HEK293T (cell line): Measurements from ENCODE around the gene SAMMSON.

Source experiments
- CTCF ChIA-PET: fragments of 350-600 bp; formaldehyde crosslinking; extraction: SDS; loops from one replicate; lab custom pipeline; 2021; ENCODE audit warnings: antibody characterized with exemption, inconsistent platforms; lab: Yijun Ruan, JAX
- POLR2A ChIA-PET: fragments of 350-600 bp; formaldehyde crosslinking; extraction: SDS; loops from one replicate; lab custom pipeline; 2020; ENCODE audit warnings: antibody characterized with exemption, inconsistent platforms; lab: Yijun Ruan, JAX
- DNase-seq: peaks from one replicate; pipeline ENCODE4 v3.0.0; 2012; ENCODE audit warnings: mixed read lengths; ENCODE audit errors: extremely low spot score
- ARNT ChIP-seq: fragments of 450-650 bp; IDR thresholded peaks from 2 replicates; pipeline ENCODE4 v1.6.1; 2017; ENCODE audit warnings: mild to moderate bottlenecking
- BHLHE40 ChIP-seq: fragments of 450-650 bp; IDR thresholded peaks from 2 replicates; pipeline ENCODE4 v1.6.1; 2016; ENCODE audit warnings: mild to moderate bottlenecking, moderate library complexity, borderline replicate concordance
- CTBP1 ChIP-seq: fragments of 450-650 bp; IDR thresholded peaks from 2 replicates; pipeline ENCODE4 v1.6.1; 2016; ENCODE audit warnings: borderline replicate concordance
- ELF4 ChIP-seq: fragments of 450-650 bp; IDR thresholded peaks from 2 replicates; pipeline ENCODE4 v1.6.1; 2017; ENCODE audit warnings: antibody characterized with exemption
- FOXA1 ChIP-seq: fragments of 450-650 bp; IDR thresholded peaks from 2 replicates; pipeline ENCODE4 v1.6.1; 2016; ENCODE audit warnings: mild to moderate bottlenecking
- FOXK2 ChIP-seq: fragments of 450-650 bp; IDR thresholded peaks from 2 replicates; pipeline ENCODE4 v1.6.1; 2016; ENCODE audit warnings: mild to moderate bottlenecking
- FOXM1 ChIP-seq: fragments of 450-650 bp; IDR thresholded peaks from 2 replicates; pipeline ENCODE4 v1.6.1; 2017; ENCODE audit warnings: mild to moderate bottlenecking, borderline replicate concordance
- HDGF ChIP-seq: fragments of 450-650 bp; IDR thresholded peaks from 2 replicates; pipeline ENCODE4 v1.6.1; 2017; ENCODE audit warnings: antibody characterized with exemption, borderline replicate concordance
- L3MBTL2 ChIP-seq: fragments of 450-650 bp; conservative IDR thresholded peaks from 2 replicates; pipeline ENCODE4 v1.6.1; 2016; ENCODE audit warnings: mild to moderate bottlenecking
- LEF1 ChIP-seq: fragments of 450-650 bp; IDR thresholded peaks from 2 replicates; pipeline ENCODE4 v1.6.1; 2017; ENCODE audit warnings: mild to moderate bottlenecking, borderline replicate concordance
- NFRKB ChIP-seq: fragments of 450-650 bp; IDR thresholded peaks from 2 replicates; pipeline ENCODE4 v1.6.1; 2016; ENCODE audit warnings: mild to moderate bottlenecking, moderate library complexity
- SP1 ChIP-seq: fragments of 450-650 bp; IDR thresholded peaks from 2 replicates; pipeline ENCODE4 v1.6.1; 2017
- SUZ12 ChIP-seq: fragments of 450-650 bp; IDR thresholded peaks from 2 replicates; pipeline ENCODE4 v1.6.1; 2016; ENCODE audit warnings: mild to moderate bottlenecking
- TARDBP ChIP-seq: fragments of 450-650 bp; IDR thresholded peaks from 2 replicates; pipeline ENCODE4 v1.6.1; 2016
- ZNF384 ChIP-seq: fragments of 450-650 bp; IDR thresholded peaks from 2 replicates; pipeline ENCODE4 v1.6.1; 2016
- TF ChIP-seq, protein P1 (sequence below): fragments of 450-650 bp; IDR thresholded peaks from 2 replicates; pipeline ENCODE4 v1.6.1; 2016

Gene SAMMSON

DNA sequence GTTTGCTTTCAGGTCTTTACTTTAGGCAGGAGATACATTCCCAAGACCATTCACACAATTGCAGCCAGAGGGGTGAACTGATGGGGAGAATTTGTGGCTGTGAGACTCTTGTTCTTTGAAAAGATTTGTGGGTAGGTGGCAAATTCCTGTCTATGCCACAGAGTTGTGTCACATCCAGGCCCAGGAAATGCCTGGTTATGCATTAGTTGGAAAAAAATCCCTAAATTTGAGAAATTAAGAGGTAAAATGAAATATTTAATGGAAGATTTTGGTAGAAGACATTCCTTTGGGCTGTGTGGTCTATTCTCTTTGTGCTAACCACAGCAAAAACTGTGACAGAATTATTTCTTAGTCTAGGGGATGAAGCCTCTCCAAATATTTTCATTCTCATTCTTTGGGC lies 28.8 kb downstream of the SAMMSON start:
- DNase-seq, result no peak
- CTCF ChIA-PET, result no interaction called here
- TF ChIP-seq ARNT (no peak), FOXM1 (no peak), HDGF (no peak), SP1 (no peak), ELF4 (no peak), FOXK2 (no peak), CTBP1 (no peak), NFRKB (no peak), L3MBTL2 (no peak), BHLHE40 (no peak), LEF1 (no peak), SUZ12 (no peak), FOXA1 (no peak), ZNF384 (no peak), TARDBP (no peak)
- TF ChIP-seq, protein P1, sequence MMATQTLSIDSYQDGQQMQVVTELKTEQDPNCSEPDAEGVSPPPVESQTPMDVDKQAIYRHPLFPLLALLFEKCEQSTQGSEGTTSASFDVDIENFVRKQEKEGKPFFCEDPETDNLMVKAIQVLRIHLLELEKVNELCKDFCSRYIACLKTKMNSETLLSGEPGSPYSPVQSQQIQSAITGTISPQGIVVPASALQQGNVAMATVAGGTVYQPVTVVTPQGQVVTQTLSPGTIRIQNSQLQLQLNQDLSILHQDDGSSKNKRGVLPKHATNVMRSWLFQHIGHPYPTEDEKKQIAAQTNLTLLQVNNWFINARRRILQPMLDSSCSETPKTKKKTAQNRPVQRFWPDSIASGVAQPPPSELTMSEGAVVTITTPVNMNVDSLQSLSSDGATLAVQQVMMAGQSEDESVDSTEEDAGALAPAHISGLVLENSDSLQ, result no peak
- POLR2A ChIA-PET, result no interaction called here

DNA sequence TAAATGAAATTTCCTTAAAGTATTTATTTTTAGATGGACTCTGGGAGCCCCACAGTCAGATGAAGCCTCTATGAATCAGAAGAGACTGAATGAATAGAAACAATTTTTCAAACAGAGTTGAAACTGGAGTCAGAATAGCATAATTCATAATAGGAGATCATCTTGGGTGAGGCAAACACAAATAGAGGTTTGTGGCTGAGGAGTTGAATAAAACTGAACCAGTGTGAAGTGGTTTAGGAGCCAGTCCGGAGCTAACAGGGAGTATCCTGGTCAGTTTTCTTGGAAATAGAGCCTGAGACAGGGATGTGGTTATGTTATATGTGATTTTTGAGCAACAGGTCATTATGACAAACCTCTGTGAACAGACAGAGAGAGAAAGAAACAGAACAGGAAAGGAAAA lies 39.2 kb downstream of the SAMMSON start:
- ChIA-PET CTCF (no interaction called here), POLR2A (no interaction called here)
- DNase-seq, result no peak
- no peak for TF ChIP-seq NFRKB
- TF ChIP-seq SUZ12, result no peak
- TF ChIP-seq HDGF, result no peak
- TF ChIP-seq ELF4, result no peak
- no peak for TF ChIP-seq ARNT
- no peak for TF ChIP-seq BHLHE40
- TF ChIP-seq CTBP1, result no peak
- TF ChIP-seq FOXA1, result no peak
- no peak for TF ChIP-seq LEF1
- no peak for TF ChIP-seq FOXM1
- no peak for TF ChIP-seq L3MBTL2
- TF ChIP-seq, protein P1, result no peak

GRCh38 chr3:70040386-70040785 lies 40.9 kb downstream of the SAMMSON start:
- no peak for DNase-seq
- POLR2A ChIA-PET, result no interaction called here
- CTCF ChIA-PET, result no interaction called here
- TF ChIP-seq, protein P1, result peak; percentile 13; the same call in 1 of the 2 replicates
- no peak for TF ChIP-seq HDGF

DNA sequence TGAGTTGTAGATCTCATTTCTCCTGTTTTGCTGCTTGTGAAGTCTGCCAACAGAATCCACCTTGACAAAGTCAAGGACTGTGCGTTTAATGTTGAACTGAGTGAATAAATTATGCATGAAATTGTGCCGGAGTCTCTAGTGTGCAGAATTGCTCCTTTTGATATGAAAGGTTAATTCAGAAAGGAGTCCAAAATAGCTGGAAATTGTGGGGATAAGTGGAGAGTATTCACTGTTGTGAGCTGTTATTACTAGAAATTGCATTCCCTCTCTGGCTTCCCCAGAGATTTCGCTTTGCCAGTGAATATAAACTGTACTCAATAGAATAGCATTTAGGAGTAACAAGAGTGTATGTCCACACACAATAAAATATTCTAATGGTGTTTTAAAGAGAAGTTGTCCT lies 43.1 kb downstream of the SAMMSON start:
- TF ChIP-seq SUZ12 (no peak), BHLHE40 (no peak), CTBP1 (no peak), FOXK2 (no peak), SP1 (no peak), ARNT (no peak), ELF4 (no peak), ZNF384 (no peak), TARDBP (no peak), LEF1 (no peak), FOXA1 (no peak), L3MBTL2 (no peak), NFRKB (no peak), FOXM1 (no peak), HDGF (no peak)
- TF ChIP-seq, protein P1, result no peak
- ChIA-PET POLR2A (no interaction called here), CTCF (no interaction called here)
- DNase-seq, result no peak

DNA sequence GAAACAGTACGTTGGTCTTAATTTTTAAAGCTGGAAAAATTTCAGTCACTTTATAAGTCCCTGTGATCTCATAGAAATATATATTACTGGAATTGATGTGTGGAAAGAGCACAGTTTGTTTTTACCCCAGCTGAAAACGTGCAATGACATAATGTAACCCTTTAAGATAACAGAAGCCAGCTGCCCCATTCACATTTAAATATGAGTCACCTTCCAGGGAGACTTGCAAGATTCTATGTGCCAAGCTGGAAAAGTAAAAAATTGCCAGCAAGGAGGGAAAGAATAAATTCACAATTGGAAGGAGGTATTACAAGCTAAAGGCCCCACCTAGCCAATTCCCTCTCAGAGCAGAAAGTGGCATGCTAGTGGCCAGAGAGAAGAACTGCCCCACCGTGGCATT lies 50.2 kb downstream of the SAMMSON start:
- CTCF ChIA-PET, result no interaction called here
- no peak for DNase-seq
- POLR2A ChIA-PET, result no interaction called here
- TF ChIP-seq, protein P1, result no peak
- TF ChIP-seq FOXM1 (no peak), FOXA1 (no peak), ELF4 (no peak), LEF1 (no peak), ZNF384 (no peak), SP1 (no peak), L3MBTL2 (no peak), NFRKB (no peak), SUZ12 (no peak), HDGF (no peak), BHLHE40 (no peak)
